NCI-H1105 (cell line): Measurements from ENCODE around the gene LRRC46.
A peak's percentile ranks its signal among the peaks of the same experiment; 100 is the strongest.

Source experiments
- DNase-seq: peaks from one replicate; lab custom pipeline; 2025; lab: John Stamatoyannopoulos, UW

LRRC46 gene

DNA sequence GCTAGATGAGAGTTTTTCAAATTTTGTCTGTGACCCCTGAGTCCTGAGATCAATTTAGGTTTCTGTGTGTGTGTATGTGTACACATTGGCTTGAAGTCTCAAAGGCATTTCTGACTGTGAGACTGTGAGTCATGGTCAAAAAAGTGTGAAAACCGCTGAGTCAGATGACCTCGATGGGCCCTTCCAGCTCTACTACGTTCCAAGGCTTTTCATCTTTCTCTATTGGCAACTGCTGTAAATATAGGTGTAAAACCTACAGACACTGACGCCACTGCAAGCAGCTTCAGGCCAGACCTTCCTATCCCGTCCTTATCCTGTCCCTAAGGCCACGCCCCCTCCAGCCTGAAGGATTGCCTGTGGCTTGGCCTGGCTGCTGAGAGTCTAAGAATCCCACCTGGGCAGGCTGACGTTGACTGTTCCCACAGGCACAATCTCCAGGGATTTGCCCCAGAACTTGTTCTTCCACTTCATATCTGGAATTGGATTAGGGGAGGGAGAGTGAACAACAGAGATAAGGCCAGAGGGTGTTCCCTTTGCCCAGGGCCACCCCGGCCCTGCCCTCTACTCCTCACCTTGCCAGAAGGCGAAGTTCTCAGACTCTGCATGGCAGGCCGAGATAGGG lies 21.2 kb upstream of the LRRC46 start:
- DNase-seq = no peak

DNA sequence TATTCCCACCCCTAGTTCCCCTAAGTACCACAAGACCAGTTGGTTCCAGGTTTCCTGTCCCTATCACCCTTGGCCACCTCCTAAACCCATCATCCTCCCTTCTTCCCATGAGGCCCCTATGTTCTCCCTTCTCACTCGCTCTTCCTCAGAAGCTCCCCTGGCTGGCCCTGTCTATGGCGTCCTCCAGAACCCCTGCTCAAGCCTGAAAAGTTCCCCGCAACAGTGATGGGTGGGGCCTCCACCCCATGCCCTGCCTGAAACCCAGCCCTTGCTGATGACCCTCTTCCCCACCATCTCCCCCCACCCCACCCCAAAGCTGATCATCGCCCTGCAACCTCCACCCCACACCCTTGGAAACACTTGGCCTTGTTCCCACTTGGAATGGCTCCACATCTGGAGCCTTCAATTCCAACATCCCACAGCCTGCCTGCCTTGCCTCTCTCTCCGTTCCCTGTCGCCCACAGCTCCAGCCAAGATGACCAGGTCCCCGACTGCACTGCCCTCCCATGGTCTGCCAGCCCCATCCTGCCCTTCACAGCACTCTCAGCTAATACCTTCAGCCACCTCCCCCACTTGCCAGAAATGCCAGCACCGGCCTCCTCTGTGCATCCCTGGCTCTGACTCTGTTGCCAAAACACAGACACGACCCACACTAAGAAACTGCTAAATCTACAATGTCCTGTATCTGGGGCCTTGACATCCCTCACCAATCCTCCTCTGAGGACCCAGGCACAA lies 20.4 kb upstream of the LRRC46 start:
- DNase-seq = no peak

DNA sequence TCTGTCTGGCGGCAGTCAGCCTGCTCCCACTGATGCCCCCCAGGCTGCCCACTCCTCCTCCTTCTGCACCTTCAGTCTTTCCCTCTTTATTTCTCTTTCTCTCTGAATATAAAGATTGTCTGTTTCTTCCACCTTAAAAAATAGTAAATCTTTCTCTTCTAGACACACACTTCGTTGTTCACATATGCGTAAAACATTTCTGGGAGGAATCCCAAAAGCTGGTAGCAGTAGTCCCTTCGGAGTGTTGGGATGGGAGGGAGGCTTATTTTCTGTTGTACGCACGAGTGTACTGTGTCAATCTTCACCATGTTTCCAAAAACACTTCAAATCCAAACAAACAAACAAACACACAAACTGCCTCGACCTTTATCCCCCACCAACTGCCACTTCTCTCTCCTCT lies 19.8 kb upstream of the LRRC46 start:
- DNase-seq = no peak

DNA sequence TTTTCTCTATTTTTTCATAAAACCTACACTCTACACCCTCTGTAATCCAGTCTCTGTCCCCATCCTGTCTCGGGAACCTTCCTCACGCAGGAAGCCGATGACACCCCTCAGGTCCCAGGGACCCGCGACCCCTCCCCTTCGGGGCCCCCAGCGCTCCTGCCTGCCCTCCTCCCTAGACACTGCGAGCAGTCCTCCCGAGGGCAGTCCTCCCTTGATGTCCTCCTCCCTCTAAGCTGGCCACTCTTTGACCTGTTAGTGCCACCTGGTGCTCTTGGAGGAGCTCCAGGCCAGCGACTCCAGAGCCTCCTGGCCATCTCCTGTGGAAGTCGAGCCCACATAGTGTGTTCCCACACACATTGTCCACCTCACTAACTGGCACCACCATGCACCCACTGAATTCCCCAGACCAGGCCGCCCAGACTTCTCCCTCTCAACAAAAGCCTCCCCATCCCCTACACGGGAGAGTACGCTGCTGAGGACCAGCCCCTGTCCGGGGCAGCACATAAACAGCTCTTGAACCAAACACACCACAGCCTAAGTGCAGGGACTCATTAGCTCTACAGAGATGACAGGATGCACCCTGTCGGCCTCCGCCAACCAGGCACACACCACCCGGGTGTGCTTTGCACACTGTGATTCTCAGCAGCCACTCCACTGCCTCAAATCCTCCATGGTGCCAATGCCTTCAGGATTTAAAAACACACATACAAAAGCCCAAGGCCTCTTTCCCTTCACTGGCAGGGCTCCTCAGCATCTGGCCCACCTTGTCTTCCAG lies 19.1 kb upstream of the LRRC46 start:
- DNase-seq = no peak

DNA sequence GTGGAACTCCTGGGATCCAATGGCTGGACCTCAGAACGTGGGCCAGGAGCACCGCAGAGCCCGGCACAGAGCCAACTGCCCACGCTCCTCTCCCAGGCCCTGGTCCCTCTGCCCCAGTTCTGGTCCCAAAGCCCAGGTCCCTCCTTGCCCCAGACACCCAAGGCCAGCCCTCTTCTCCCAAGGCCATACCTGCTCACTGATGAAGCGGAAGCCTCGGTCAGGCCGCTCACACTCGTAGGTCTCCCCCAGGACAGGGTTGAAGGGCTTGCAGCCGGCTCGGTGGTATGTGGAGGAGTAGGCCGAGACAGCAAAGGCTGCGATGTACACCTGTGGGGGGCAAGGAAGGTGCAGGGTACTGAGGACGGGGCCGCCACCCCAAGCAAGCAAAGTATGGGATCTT lies 18.4 kb upstream of the LRRC46 start:
- DNase-seq = no peak

- no peak for DNase-seq
These were observed 17.9 kb upstream of the LRRC46 start for GRCh38 chr17:47813512-47814031.

DNA sequence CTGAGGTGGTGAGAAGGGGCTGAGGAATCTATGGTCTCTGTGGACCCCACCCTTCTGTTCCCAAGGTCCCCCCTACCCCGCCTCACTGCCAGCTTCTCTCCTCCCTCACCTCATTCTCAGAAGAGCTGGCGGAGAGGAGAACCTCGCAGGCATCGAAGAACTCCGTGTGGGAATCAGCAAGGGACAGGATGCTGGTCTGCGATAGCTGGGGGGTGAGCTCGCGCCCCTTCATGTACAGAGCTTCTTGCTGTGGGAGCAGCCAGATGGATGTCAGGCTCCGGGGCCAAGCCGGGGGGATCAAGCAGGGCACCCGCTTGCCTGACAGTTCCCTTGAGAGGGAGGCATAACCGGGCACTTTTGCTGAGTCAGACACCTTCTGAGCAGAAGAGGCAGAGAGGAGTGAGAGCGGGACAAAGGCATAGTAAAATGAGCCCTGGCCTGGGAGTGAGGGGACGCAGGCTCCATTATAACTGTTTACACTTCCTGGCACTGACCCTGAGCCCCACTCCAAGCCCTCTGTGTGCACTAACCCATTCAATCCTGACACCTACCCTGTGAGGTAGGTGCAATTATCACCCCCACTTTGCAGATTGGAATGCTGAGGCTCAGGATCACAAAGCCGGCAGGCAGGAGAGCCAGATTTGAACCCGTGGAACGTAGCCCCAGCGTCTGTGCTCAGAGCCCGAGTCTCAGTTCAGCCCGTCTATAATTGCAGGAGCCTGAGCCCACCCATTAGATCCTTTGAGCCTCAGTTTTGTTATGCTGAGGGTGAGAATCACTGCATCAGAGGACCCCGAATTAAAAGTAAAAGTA lies 16.2 kb upstream of the LRRC46 start:
- no peak for DNase-seq

GRCh38 chr17:47816111-47816735 lies 15.2 kb upstream of the LRRC46 start:
- DNase-seq = no peak

GRCh38 chr17:47816947-47817346 lies 14.5 kb upstream of the LRRC46 start:
- DNase-seq = no peak

- no peak for DNase-seq
These were observed 13.3 kb upstream of the LRRC46 start for GRCh38 chr17:47818002-47818695.

- DNase-seq = no peak
These were observed 12.0 kb upstream of the LRRC46 start for GRCh38 chr17:47819475-47819874.

DNA sequence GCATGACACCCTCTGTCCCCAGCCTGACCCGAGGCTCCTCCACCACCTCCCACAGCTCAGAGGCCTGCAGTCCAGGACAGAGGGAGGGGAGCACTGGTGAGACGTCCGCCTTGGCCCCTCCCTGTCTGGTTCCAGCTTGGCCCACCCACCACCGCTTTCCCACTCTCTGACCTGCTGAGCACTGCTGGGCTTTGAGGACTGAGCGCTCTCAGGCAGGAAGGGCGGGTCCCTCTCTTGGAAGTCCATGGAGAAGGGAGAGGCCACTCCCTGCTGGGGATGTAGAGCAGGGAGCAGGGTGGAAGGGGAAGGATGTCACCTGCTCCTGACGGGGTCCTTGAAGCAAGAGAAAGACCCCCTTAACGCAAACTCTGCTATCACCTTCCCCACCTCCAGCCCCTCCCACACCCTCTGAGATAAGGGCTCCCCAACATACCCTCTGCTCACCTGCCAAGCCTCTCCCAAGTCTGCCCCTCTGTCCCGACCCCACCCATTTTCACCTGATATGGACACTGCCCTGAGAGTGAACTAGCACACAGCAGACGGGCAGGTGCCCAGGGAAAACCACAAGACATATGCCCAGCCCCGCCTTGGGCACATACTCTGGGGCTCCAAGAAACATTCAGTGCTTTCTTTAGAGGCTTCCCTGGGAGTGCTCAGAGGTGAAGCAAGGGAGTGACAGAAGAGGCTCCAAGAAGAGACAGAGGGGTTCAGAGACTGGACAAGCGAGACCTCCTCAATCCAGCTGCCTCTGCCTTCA lies 11.3 kb upstream of the LRRC46 start:
- no peak for DNase-seq

- no peak for DNase-seq
These were observed 10.4 kb upstream of the LRRC46 start for GRCh38 chr17:47821031-47821423.

DNA sequence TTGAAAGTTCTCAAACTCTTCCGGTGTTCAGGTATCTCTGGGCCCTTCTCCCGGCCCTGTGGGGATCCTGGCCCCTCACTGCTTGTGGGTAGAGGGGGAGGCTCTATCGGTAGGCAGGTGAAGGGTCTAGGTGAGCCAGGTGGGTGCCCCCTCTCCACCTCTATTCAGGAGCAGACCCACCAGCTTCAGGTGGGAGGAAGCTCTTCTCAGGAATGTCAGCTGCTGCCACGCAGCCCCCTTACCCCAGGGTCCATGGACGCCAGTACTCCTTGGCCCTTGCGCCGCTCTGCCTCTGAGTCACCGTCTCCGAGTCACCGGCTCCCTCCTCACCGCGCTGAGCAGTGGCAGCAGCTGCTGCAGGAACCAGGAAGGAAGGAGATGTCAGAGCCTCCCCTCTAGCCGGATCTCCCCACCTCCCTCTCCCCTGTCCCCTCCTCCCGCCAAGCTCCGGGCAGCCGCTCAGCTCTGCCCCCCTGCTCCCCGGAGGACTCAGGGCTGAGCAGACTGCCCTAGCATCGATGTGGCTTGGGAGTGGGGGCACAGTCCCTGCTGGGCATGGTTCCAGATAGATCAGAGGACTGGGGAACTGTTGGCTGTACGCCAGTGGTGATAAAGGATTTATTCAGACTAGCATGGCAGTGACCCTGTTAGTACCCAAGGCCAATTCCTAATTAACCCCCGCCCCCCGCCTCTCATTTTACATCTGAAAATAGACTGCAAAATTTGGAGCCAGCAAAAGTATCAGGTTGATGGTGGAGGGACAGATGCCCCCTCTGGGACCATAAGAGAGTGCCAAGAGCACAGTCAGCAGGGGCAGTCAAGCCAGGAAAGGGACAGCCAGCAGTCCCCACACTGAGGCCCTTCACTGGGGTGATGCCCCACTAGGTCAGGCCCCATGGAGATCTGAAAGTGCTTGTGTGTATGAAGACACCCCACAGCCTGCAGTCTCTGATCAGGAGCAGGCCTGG lies 9.8 kb upstream of the LRRC46 start, which contains the start of gene OSBPL7:
Gene OSBPL7 (minus strand): TSS at position 371 of the 968 bp plus-strand sequence. CDS start 1,516 bp downstream, outside the sequence.
- peak; percentile 96 for DNase-seq

DNA sequence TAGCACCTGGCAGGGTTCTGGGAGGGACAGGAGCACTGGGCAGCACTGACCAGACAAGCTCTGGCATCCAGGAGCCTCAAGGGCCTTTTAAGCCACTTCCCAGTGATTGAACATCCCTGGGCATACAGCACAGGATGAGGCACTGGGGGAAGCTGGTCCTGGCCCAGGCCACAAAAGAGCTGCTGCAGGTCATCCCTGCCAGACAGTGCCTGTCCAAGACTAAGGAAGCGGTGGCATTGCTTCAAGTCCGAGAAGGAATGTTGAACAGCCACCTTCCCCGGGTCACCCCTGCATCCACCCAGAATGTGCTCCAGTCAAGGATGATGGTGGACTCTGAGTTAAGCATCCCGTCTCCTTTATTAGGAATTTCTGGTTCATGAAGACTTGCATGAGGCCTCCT lies 8.7 kb upstream of the LRRC46 start:
- DNase-seq = no peak

DNA sequence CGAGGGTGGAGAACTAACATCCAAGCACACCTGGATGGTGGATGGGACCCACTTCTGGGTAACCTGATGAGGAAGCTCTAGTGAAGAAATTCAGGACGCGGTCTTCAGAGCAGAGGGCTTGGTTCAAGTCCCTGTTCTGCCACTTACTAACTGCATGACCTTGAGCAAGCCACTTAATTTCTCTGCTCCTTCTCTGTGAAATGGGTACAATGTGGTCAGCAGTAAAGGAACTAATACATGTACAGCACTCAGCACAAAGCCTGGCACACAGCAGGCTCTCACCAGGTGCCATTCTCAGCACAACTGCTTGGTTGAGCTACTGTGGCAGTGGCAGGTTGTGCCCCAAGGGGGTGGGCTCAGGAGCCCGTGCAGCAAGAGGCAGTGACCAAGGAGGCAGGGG lies 8.0 kb upstream of the LRRC46 start:
- no peak for DNase-seq

DNA sequence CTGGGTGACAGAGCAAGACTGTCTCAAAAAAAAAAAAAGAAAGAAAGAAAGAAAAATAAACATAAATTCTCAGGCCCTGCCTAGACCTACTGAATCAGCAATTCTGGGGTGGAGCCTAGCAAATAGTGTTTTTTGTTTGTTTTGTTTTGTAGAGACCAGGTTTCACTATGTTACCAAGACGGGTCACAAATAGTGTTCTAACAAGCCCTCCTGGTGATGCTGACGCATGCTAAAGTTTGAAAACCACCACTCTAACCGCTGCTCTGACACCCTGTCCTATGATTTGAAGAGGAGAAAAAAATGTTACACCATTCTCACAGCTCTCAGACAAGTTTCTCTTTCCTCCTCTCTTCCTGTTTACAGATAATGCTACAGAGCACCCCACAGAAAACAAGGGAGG lies 1.6 kb upstream of the LRRC46 start:
- DNase-seq = no peak

DNA sequence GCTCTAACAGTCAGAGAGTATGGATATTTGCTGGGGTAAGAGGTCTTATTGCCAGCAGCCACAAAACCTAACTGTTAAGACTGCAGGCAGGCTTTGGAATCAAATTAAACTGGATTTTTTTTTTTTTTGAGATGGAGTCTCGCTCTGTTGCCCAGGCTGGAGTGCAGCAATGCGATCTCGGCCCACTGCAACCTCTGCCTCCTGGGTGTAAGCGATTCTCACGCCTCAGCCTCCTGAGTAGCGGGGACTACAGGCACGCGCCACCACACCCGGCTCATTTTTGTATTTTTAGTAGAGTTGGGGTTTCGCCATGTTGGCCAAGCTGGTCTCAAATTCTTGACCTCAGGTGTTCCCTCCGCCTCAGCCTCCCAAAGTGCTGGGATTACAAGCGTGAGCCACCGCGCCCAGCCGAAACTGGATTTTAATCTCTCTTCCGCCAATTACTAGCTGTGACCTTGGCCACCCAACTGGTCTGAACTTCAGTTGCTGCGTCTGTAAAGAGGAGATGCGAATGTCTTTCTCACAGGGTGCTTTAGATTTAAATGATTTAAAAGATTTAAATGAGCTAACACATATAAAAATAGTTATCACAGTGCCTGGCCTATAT lies 971 bp upstream of the LRRC46 start:
- DNase-seq = no peak
